ENCODE results near the gene EEF1G.

The EEF1G gene

GRCh38 chr11:62542750-62543567 is 30.7 kb downstream of the EEF1G start:
- peak; percentile 99 for TF ChIP-seq CTCF (IDR thresholded peaks at IDR 0.05; ENCODE audit: extremely low read depth, missing control alignments)
- peak; percentile 83 for DNase-seq (ENCODE audit: low spot score)

GRCh38 chr11:62542111-62542745 is 31.5 kb downstream of the EEF1G start:
- no peak for DNase-seq (ENCODE audit: low spot score)
- TF ChIP-seq CTCF (IDR thresholded peaks at IDR 0.05; ENCODE audit: extremely low read depth, missing control alignments), result no peak

GRCh38 chr11:62540804-62541701 is 32.6 kb downstream of the EEF1G start:
- no peak for TF ChIP-seq CTCF (IDR thresholded peaks at IDR 0.05; ENCODE audit: extremely low read depth, missing control alignments)
- peak; percentile 74 for DNase-seq (ENCODE audit: low spot score)

- DNase-seq (ENCODE audit: low spot score), result no peak
- TF ChIP-seq CTCF (IDR thresholded peaks at IDR 0.05; ENCODE audit: extremely low read depth, missing control alignments), result no peak
Measured at GRCh38 chr11:62539238-62539925, 34.3 kb downstream of the EEF1G start.

GRCh38 chr11:62538470-62539237 is 35.0 kb downstream of the EEF1G start:
- no peak for TF ChIP-seq CTCF (IDR thresholded peaks at IDR 0.05; ENCODE audit: extremely low read depth, missing control alignments)
- no peak for DNase-seq (ENCODE audit: low spot score)

GRCh38 chr11:62536301-62536957 is 37.3 kb downstream of the EEF1G start:
- no peak for TF ChIP-seq CTCF (IDR thresholded peaks at IDR 0.05; ENCODE audit: extremely low read depth, missing control alignments)
- DNase-seq (ENCODE audit: low spot score), result no peak

Measured in GM20000 (cell line).